ENCODE results near the gene GNA12. TPM values are rescaled to one million over a fixed set of nuclear protein-coding genes. Genes with fewer than 3 reads are reported as not detected.

The GNA12 gene
- total RNA-seq, 4 donors from 2014 or later: 23.3 to 30.5 (median 28.7) TPM

- TF ChIP-seq, protein P1, sequence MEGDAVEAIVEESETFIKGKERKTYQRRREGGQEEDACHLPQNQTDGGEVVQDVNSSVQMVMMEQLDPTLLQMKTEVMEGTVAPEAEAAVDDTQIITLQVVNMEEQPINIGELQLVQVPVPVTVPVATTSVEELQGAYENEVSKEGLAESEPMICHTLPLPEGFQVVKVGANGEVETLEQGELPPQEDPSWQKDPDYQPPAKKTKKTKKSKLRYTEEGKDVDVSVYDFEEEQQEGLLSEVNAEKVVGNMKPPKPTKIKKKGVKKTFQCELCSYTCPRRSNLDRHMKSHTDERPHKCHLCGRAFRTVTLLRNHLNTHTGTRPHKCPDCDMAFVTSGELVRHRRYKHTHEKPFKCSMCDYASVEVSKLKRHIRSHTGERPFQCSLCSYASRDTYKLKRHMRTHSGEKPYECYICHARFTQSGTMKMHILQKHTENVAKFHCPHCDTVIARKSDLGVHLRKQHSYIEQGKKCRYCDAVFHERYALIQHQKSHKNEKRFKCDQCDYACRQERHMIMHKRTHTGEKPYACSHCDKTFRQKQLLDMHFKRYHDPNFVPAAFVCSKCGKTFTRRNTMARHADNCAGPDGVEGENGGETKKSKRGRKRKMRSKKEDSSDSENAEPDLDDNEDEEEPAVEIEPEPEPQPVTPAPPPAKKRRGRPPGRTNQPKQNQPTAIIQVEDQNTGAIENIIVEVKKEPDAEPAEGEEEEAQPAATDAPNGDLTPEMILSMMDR (IDR thresholded peaks at IDR 0.05; ENCODE audit: low read depth): no peak
These were observed 29.7 kb downstream of the GNA12 start for GRCh38 chr7:2814186-2814945.

GRCh38 chr7:2813350-2814185, 30.5 kb downstream of the GNA12 start:
- TF ChIP-seq, protein P1 (IDR thresholded peaks at IDR 0.05; ENCODE audit: low read depth): no peak

DNA sequence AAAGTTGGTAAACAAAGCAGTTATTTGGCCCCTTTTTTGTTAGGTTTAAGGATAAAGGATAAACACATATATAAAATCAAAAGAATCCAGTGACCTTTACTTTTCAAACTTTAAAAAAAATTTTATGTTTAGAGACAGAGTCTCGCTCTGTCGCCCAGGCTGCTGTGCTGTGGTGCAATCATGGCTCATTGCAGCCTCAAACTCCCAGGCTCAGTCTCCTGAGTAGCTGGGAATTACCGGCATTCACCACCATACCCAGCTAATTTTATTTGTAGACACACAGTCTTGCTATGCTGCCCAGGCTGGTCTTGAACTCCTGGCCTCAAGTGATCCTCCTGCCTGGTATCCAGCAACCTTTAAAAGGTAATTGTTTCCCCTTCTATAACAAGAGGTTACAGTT, 31.3 kb downstream of the GNA12 start:
- TF ChIP-seq, protein P1 (IDR thresholded peaks at IDR 0.05; ENCODE audit: low read depth): no peak

DNA sequence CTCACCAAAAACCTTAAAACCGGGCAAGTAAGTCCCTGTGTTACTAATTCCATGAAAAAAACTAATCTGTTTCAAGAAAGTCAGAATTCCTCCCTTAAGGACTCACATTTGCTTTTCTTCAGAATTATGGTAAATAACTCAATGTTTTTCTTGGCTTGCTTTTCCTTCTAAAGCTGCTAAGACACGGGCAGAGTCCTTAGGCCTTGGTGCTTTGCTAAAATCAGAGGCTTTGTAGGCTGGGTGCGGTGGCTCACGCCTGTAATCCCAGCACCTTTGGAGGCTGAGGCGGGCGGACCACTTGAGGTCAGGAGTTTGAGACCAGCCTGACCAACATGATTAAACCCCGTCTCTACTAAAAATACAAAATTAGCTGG, 32.0 kb downstream of the GNA12 start:
- TF ChIP-seq, protein P1 (IDR thresholded peaks at IDR 0.05; ENCODE audit: low read depth): no peak

DNA sequence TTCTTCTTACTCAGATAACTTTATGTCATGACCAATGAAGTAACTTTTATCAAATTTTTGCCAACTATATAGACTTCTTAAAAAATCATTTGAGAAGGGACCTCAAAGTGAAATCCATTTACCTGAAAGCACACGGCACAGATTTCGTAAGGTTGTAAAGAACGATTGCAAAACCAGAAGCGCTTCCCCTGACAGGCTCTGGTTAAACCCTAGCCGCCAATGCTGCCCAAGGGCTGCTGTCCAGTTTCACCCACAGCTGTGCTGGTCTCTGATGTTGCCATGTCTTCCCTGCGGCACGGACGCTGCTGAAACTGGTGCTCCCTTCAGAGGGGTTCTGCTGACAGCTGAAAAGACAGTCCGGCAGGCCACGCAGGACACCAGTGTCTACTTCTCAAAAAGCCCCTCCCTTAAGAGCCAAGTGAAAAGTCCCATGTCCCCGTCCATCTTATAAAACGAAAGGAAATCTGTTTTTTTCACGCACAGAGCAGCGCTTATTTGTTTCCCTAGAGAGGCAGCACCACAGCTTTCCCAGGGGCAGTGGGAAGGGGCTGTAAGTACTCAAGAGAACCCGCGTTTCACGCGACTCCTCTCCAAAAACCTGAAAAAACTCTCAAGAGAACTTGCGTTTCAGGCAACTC, 32.5 kb downstream of the GNA12 start:
- TF ChIP-seq, protein P1 (IDR thresholded peaks at IDR 0.05; ENCODE audit: low read depth): no peak

DNA sequence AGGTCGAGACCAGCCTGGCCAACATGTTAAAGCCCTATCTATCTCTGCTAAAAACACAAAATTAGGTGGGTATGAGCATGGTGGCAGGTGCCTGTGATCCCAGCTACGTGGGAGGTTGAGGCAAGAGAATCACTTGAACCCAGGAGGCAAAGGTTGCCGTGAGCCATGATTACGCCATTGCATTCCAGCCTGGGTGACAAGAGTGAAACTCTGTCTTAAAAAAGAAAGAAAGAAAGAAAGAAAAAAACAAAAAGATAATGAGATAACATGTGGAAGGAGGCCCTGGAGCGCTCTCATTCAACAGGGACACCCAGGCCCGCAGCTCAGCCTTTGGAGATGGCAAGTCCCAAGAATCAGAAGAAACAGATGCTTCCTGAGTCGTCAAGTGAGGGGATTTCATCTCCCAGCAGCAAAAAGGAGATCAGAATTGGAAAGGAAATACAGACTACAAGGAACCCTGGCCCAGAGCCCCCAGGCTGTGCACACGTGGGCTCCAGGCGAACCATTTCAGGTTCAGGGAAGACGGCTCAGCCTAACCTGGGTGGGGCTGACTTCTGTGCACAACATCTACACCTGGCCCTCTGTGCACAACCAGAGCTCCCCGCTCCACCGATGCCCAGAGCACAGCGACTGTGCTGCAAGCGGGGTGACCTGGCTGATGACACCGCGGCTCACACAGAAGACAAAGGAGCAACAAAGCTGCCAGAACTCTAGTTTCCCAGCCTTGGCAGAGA, 33.3 kb downstream of the GNA12 start:
- TF ChIP-seq, protein P1 (IDR thresholded peaks at IDR 0.05; ENCODE audit: low read depth): no peak
